Common myeloid progenitor, CD34-positive (primary cell): ENCODE measurements around the gene NACC1.

Experiments used
- CTCF ChIA-PET: fragments of 350-600 bp; sonication (Branson Sonifier 250); formaldehyde crosslinking; loops from one replicate; lab custom pipeline; 2021; ENCODE audit warnings: antibody characterized with exemption; lab: Charles Lee
- POLR2A ChIA-PET: fragments of 350-600 bp; sonication (Branson Sonifier 250); formaldehyde crosslinking; loops from one replicate; lab custom pipeline; 2021; ENCODE audit warnings: antibody characterized with exemption; lab: Charles Lee
- DNase-seq, 3 donors: peaks; one replicate each; pipeline versions ENCODE4 v3.0.0 to v3.0.0-alpha.2; 2013
- H3K27ac ChIP-seq, 2 experiments: 1 replicate in 1 of 2; 2 replicates in 1 of 2; pipeline ENCODE4 v1.7.0; 2013; ENCODE audit warnings: inconsistent platforms in 2 of 2, low read length in 2 of 2, mild to moderate bottlenecking in 2 of 2, low read depth in 1 of 2, moderate library complexity in 1 of 2; ENCODE audit not compliant: severe bottlenecking in 2 of 2, insufficient read depth in 1 of 2, poor library complexity in 1 of 2
- H3K27me3 ChIP-seq, 5 experiments: replicated peaks in 2 of 5; 1 replicate in 3 of 5; 2 replicates in 2 of 5; pipeline versions ENCODE4 v1.6.1 to v1.7.0; 2013; ENCODE audit warnings: low read length in 4 of 5, mild to moderate bottlenecking in 2 of 5, moderate library complexity in 2 of 5, inconsistent platforms in 1 of 5; ENCODE audit not compliant: insufficient read depth in 5 of 5, control insufficient read depth in 4 of 5
- H3K36me3 ChIP-seq, 4 experiments: 1 replicate in 2 of 4; 2 replicates in 2 of 4; pipeline versions ENCODE4 v1.6.1 to v1.7.0; 2013; ENCODE audit warnings: low read length in 3 of 4, control low read depth in 1 of 4, mild to moderate bottlenecking in 1 of 4; ENCODE audit not compliant: control insufficient read depth in 4 of 4, insufficient read depth in 4 of 4
- H3K4me1 ChIP-seq, 4 experiments: 1 replicate in 3 of 4; 2 replicates in 1 of 4; pipeline versions ENCODE4 v1.6.1 to v1.7.1; 2013; ENCODE audit warnings: low read length in 3 of 4, mild to moderate bottlenecking in 3 of 4, control low read depth in 1 of 4, inconsistent platforms in 1 of 4, moderate library complexity in 1 of 4; ENCODE audit not compliant: control insufficient read depth in 4 of 4, insufficient read depth in 4 of 4; ENCODE audit errors: control extremely low read depth in 1 of 4
- H3K4me3 ChIP-seq, 7 experiments: 1 replicate in 4 of 7; 2 replicates in 3 of 7; pipeline versions ENCODE4 v1.5.1 to v1.7.0; 2013; ENCODE audit warnings: mild to moderate bottlenecking in 7 of 7, low read length in 6 of 7, moderate library complexity in 6 of 7, inconsistent platforms in 2 of 7, low read depth in 2 of 7, control low read depth in 1 of 7; ENCODE audit not compliant: insufficient read depth in 4 of 7, control insufficient read depth in 1 of 7; ENCODE audit errors: extremely low read depth in 1 of 7
- H3K9me3 ChIP-seq, 5 experiments: 1 replicate in 4 of 5; 2 replicates in 1 of 5; pipeline versions ENCODE4 v1.6.1 to v1.7.1; 2013; ENCODE audit warnings: low read length in 4 of 5, mild to moderate bottlenecking in 2 of 5, inconsistent platforms in 1 of 5, low read depth in 1 of 5, moderate library complexity in 1 of 5; ENCODE audit not compliant: control insufficient read depth in 4 of 5, insufficient read depth in 2 of 5; ENCODE audit errors: control extremely low read depth in 1 of 5
- WGBS: methylation state at CpG from one replicate; pipeline ENCODE4 v1.1.5; 2013; ENCODE audit not compliant: insufficient coverage; 5-methylcytosine and 5-hydroxymethylcytosine counted together

NACC1 gene

GRCh38 chr19:13073263-13073662, 44.8 kb upstream of the NACC1 start:
- ChIA-PET CTCF (interaction anchor here (0.6 to 8.1 kb wide), 9 partner anchors 11 to 96 kb away, joined by 3 to 72 read pairs (median 5); no protein-coding TSS in a partner anchor), POLR2A (interaction anchor here (0.6 kb wide), 1 partner anchor 96 kb away, joined by 5 read pairs; no protein-coding TSS in a partner anchor)
- DNase-seq = no peak
- Histone ChIP-seq H3K4me3 (no peak overlapping the region), H3K9me3 (no peaks in the 10 kb centered on the region), H3K4me1 (peaks cover 0 to 70% (median 52%) of the 10 kb centered on the region in 4 experiments), H3K27me3 (no peaks in the 10 kb centered on the region), H3K36me3 (peaks cover 0 to 19% (median 1%) of the 10 kb centered on the region in 4 experiments), H3K27ac (no peak overlapping the region)
- WGBS = 94% methylated on average over 4 of the region's 5 CpGs

GRCh38 chr19:13074378-13074777, 43.7 kb upstream of the NACC1 start:
- POLR2A ChIA-PET = no interaction called here

GRCh38 chr19:13076320-13076719, 41.7 kb upstream of the NACC1 start:
- no peak overlapping the region for H3K4me3 ChIP-seq
- ChIA-PET POLR2A (interaction anchor here (1.0 kb wide), 1 partner anchor 62 kb away, joined by 3 read pairs; no protein-coding TSS in a partner anchor), CTCF (interaction anchor here (1.4 to 1.7 kb wide), 2 partner anchors 46 to 111 kb away, joined by 3 to 8 read pairs; no protein-coding TSS in a partner anchor)
- WGBS = 94% methylated on average over 8 of the region's 8 CpGs
- H3K9me3 ChIP-seq = no peaks in the 10 kb centered on the region
- H3K36me3 ChIP-seq = peaks cover 0 to 19% (median 3%) of the 10 kb centered on the region in 4 experiments
- no peak overlapping the region for H3K27ac ChIP-seq
- peaks cover 0 to 64% (median 51%) of the 10 kb centered on the region in 4 experiments for H3K4me1 ChIP-seq
- no peak for DNase-seq
- H3K27me3 ChIP-seq = no peaks in the 10 kb centered on the region

More at GRCh38 chr19:13074378-13074777, 43.7 kb upstream of the NACC1 start:
- Histone ChIP-seq H3K4me3 (no peak overlapping the region), H3K4me1 (peaks cover 0 to 70% (median 52%) of the 10 kb centered on the region in 4 experiments), H3K36me3 (peaks cover 0 to 19% (median 1%) of the 10 kb centered on the region in 4 experiments), H3K9me3 (no peaks in the 10 kb centered on the region), H3K27ac (no peak overlapping the region), H3K27me3 (no peaks in the 10 kb centered on the region)
- 100% methylated on average over 1 of the region's 4 CpGs for WGBS
- CTCF ChIA-PET = interaction anchor here (1.1 to 8.1 kb wide), 6 partner anchors 9 to 97 kb away, joined by 3 to 72 read pairs (median 5); no protein-coding TSS in a partner anchor
- DNase-seq = no peak

- H3K36me3 ChIP-seq = peaks cover 0 to 19% (median 3%) of the 10 kb centered on the region in 4 experiments
- peak overlapping the region in 3 of 7 experiments; percentile 32 to 42 (median 36) for H3K4me3 ChIP-seq
- H3K4me1 ChIP-seq = peaks cover 0 to 64% (median 54%) of the 10 kb centered on the region in 4 experiments
- ChIA-PET POLR2A (interaction anchor here (1.0 kb wide), 1 partner anchor 63 kb away, joined by 3 read pairs; no protein-coding TSS in a partner anchor), CTCF (interaction anchor here (1.4 to 5.0 kb wide), 4 partner anchors 16 to 111 kb away, joined by 3 to 29 read pairs (median 16); no protein-coding TSS in a partner anchor)
- H3K27ac ChIP-seq = no peak overlapping the region
- H3K27me3 ChIP-seq = no peaks in the 10 kb centered on the region
- DNase-seq = no peak
- 72% methylated on average over 5 of the region's 6 CpGs for WGBS
- H3K9me3 ChIP-seq = no peaks in the 10 kb centered on the region
These were observed 41.3 kb upstream of the NACC1 start for GRCh38 chr19:13076787-13077186.

GRCh38 chr19:13077240-13077639, 40.8 kb upstream of the NACC1 start:
- ChIA-PET CTCF (interaction anchor here (0.9 to 5.0 kb wide), 7 partner anchors 8 to 112 kb away, joined by 3 to 29 read pairs (median 8); no protein-coding TSS in a partner anchor), POLR2A (interaction anchor here (1.0 to 1.1 kb wide), 2 partner anchors 63 to 73 kb away, joined by 3 read pairs; partner anchors contain the start of genes IER2 and STX10)
- Histone ChIP-seq H3K9me3 (no peaks in the 10 kb centered on the region), H3K36me3 (peaks cover 0 to 19% (median 3%) of the 10 kb centered on the region in 4 experiments), H3K27ac (no peak overlapping the region), H3K4me1 (peaks cover 0 to 64% (median 53%) of the 10 kb centered on the region in 4 experiments), H3K27me3 (no peaks in the 10 kb centered on the region), H3K4me3 (peak overlapping the region in 4 of 7 experiments; percentile 10 to 42 (median 34))
- peak in 2 of 3 donors; percentile 85 to 88 for DNase-seq
- WGBS = 11% methylated on average over 6 of the region's 11 CpGs

GRCh38 chr19:13078381-13078780, 39.7 kb upstream of the NACC1 start:
- peaks cover 0 to 62% (median 53%) of the 10 kb centered on the region in 4 experiments for H3K4me1 ChIP-seq
- WGBS = 86% methylated on average over 6 of the region's 10 CpGs
- ChIA-PET POLR2A (interaction anchor here (1.4 to 1.7 kb wide), 2 partner anchors 13 to 17 kb away, joined by 3 to 5 read pairs; no protein-coding TSS in a partner anchor), CTCF (interaction anchor here (1.0 to 5.0 kb wide), 9 partner anchors 10 to 67 kb away, joined by 3 to 29 read pairs (median 7); no protein-coding TSS in a partner anchor)
- no peak for DNase-seq
- peaks cover 0 to 18% (median 3%) of the 10 kb centered on the region in 4 experiments for H3K36me3 ChIP-seq
- no peak overlapping the region for H3K4me3 ChIP-seq
- H3K27ac ChIP-seq = peak overlapping the region in 1 of 2 experiments; percentile 71
- no peaks in the 10 kb centered on the region for H3K27me3 ChIP-seq
- no peaks in the 10 kb centered on the region for H3K9me3 ChIP-seq
